Spleen (tissue), 11 donors: Measurements from ENCODE around the gene ATM. TPM values are rescaled to one million over a fixed set of nuclear protein-coding genes. Genes with fewer than 3 reads are reported as not detected.

Experiments used
- DNase-seq: peaks from one replicate; pipeline ENCODE4 v3.0.0-alpha.2; 2020
- H3K27ac ChIP-seq, 8 donors: fragments of 200-600 bp; sonication (generic) in 7 of 8; 1 replicate in 4 of 8; 2 replicates in 4 of 8; pipeline versions ENCODE4 v1.5.0 to v1.8.0; 2016 to 2021; ENCODE audit warnings: inconsistent platforms in 4 of 8, mild to moderate bottlenecking in 4 of 8, moderate library complexity in 1 of 8
- H3K27me3 ChIP-seq, 7 donors: fragments of 200-600 bp; sonication (generic) in 6 of 7; replicated peaks in 1 of 7; 1 replicate in 4 of 7; 2 replicates in 3 of 7; pipeline versions ENCODE4 v1.5.0 to v1.8.0; 2016 to 2021; ENCODE audit warnings: inconsistent platforms in 3 of 7, mild to moderate bottlenecking in 1 of 7
- H3K36me3 ChIP-seq, 6 donors: fragments of 200-600 bp; sonication (generic) in 5 of 6; 1 replicate in 4 of 6; 2 replicates in 2 of 6; pipeline versions ENCODE4 v1.5.0 to v1.8.0; 2016 to 2021; ENCODE audit warnings: inconsistent platforms in 2 of 6
- H3K4me1 ChIP-seq, 6 donors: fragments of 200-600 bp; sonication (generic) in 5 of 6; 1 replicate in 3 of 6; 2 replicates in 3 of 6; pipeline versions ENCODE4 v1.5.0 to v1.8.0; 2016 to 2021; ENCODE audit warnings: inconsistent platforms in 3 of 6
- H3K4me3 ChIP-seq, 8 donors: fragments of 200-600 bp; sonication (generic) in 7 of 8; 1 replicate in 4 of 8; 2 replicates in 4 of 8; pipeline versions ENCODE4 v1.5.0 to v1.8.0; 2016 to 2021; ENCODE audit warnings: inconsistent platforms in 4 of 8, mild to moderate bottlenecking in 4 of 8, moderate library complexity in 2 of 8
- H3K9me3 ChIP-seq, 8 donors: fragments of 200-600 bp; sonication (generic) in 7 of 8; 1 replicate in 4 of 8; 2 replicates in 4 of 8; pipeline versions ENCODE4 v1.5.0 to v1.8.0; 2016 to 2021; ENCODE audit warnings: inconsistent platforms in 4 of 8
- POLR2A ChIP-seq, 3 donors: fragments of 450-650 bp; IDR thresholded peaks; one replicate each; pipeline ENCODE4 v1.5.1; 2017; ENCODE audit warnings: antibody characterized with exemption in 3 of 3, mild to moderate bottlenecking in 1 of 3
- POLR2AphosphoS5 ChIP-seq, 3 donors: sonication (generic); formaldehyde crosslinking; IDR thresholded peaks; one replicate each; pipeline ENCODE4 v1.5.1; 2017; ENCODE audit warnings: antibody characterized with exemption in 3 of 3
- WGBS, 5 donors: extraction: QIAGEN DNeasy Blood & Tissue Kit in 3 of 5; methylation state at CpG; one replicate each; pipeline versions ENCODE4 v1.1.5 to v1.1.7; 2013 to 2018; 5-methylcytosine and 5-hydroxymethylcytosine counted together
- intact Hi-C: fragments of 100-400 bp; cut with DNase I; formaldehyde crosslinking; loops from one replicate; pipeline ENCODE4 v1.15.0; 2023; ENCODE audit warnings: low total_unique reads
- polyA plus RNA-seq, 3 donors: library from polyadenylated mRNA; stranded (reverse); fragments of 200-250 nt; gene quantifications; one replicate each; pipeline ENCODE4 v1.2.1, GENCODE V29; 2013
- total RNA-seq, 7 donors: library from RNA; depleted of rRNA in 3 of 7; stranded (reverse); fragments of >200 nt in 3 of 7; fragmentation: NEBNext Ultra II Directional in 4 of 7; extraction: Animal tissue kit (Norgen Biotek cat#: 25700) in 4 of 7; gene quantifications; one replicate each; pipeline versions ENCODE4 v1.1.0 to v1.2.1, GENCODE V29; 2016 to 2021
- TF ChIP-seq, protein P1 (sequence below), 11 experiments: fragments of 200-600 bp in 7 of 11; fragments of 450-650 bp in 4 of 11; sonication (generic) in 4 of 11; IDR thresholded peaks in 8 of 11; conservative IDR thresholded peaks in 3 of 11; 1 replicate in 7 of 11; 2 replicates in 4 of 11; pipeline versions ENCODE4 v1.4.0 to v1.8.0; 2016 to 2021; ENCODE audit warnings: antibody characterized with exemption in 11 of 11, inconsistent platforms in 4 of 11, mild to moderate bottlenecking in 1 of 11
- donor health status: healthy with polysubstance abuse.
- donor health status: DM: no; HTN: no; CAD: no; lungs with moderate emphysema.
- donor health status: DM: no; HTN: no; CAD: no.
- donor health status: Bipolar disorder and iron deficiency.
- donor health status: healthy.
- donor health status: DM: no; HTN: no; CAD: no.
- donor health status: DM: yes; HTN: yes; CAD: no.

The ATM gene
- total and polyA plus RNA-seq, 10 donors = 33.1 to 408 (median 228) TPM

DNA sequence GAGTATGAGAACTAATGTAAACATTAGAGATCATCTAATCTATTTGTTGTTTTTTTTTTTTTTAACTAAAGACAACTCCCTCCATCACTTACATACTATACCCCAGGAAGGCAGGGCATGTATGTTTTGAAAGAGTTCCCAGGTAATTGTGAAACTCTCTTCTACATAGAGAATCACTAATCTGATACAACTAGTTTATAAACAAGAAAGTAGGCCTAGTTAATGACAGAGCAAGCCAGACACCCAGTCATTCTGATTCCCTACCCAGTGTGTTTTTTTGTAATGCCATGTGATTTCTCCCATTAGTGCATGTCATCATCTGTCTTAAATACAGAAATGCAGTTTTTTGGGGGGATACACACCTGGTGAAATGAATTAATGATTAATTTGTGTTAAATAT is 123.6 kb downstream of the ATM start:
- Histone ChIP-seq H3K9me3 (no peaks in the 10 kb centered on the region), H3K27ac (no peak overlapping the region), H3K36me3 (peaks cover 0 to 90% (median 50%) of the 10 kb centered on the region in 6 donors), H3K4me1 (no peaks in the 10 kb centered on the region), H3K27me3 (no peaks in the 10 kb centered on the region), H3K4me3 (no peak overlapping the region)
- intact Hi-C loops = no loop called here
- DNase-seq = no peak
- TF ChIP-seq POLR2A (IDR thresholded peaks at IDR 0.05) = no peak
- TF ChIP-seq POLR2AphosphoS5 (IDR thresholded peaks at IDR 0.05) = no peak
- TF ChIP-seq, protein P1, sequence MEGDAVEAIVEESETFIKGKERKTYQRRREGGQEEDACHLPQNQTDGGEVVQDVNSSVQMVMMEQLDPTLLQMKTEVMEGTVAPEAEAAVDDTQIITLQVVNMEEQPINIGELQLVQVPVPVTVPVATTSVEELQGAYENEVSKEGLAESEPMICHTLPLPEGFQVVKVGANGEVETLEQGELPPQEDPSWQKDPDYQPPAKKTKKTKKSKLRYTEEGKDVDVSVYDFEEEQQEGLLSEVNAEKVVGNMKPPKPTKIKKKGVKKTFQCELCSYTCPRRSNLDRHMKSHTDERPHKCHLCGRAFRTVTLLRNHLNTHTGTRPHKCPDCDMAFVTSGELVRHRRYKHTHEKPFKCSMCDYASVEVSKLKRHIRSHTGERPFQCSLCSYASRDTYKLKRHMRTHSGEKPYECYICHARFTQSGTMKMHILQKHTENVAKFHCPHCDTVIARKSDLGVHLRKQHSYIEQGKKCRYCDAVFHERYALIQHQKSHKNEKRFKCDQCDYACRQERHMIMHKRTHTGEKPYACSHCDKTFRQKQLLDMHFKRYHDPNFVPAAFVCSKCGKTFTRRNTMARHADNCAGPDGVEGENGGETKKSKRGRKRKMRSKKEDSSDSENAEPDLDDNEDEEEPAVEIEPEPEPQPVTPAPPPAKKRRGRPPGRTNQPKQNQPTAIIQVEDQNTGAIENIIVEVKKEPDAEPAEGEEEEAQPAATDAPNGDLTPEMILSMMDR (IDR thresholded peaks at IDR 0.05 in 8 of 11, conservative IDR thresholded peaks at IDR 0.05 in 3 of 11) = no peak

DNA sequence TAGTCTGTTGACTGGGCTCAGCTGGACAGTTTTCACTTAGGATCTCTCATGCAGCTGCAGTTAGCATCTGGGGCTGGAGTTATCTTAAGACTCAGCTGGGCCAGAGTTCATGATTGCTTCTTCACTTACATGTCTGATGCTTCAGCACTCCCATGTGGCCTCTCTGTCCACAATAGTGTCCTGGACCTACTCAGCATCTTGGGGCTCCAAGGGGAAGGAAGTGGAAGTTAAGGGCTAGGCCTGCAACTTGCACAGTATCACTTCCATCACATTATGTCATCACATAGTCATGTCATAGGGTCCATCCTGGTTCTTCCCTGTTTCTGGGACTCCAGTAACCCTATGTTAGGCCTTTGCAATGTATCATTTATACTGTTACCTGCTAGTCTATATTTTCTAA is 128.6 kb downstream of the ATM start:
- Histone ChIP-seq H3K4me1 (no peaks in the 10 kb centered on the region), H3K36me3 (peaks cover 0 to 100% (median 79%) of the 10 kb centered on the region in 6 donors), H3K27me3 (no peaks in the 10 kb centered on the region), H3K9me3 (no peaks in the 10 kb centered on the region), H3K4me3 (no peak overlapping the region), H3K27ac (no peak overlapping the region)
- intact Hi-C loops = no loop called here
- TF ChIP-seq POLR2A (IDR thresholded peaks at IDR 0.05) (no peak), POLR2AphosphoS5 (IDR thresholded peaks at IDR 0.05) (no peak)
- TF ChIP-seq, protein P1 (IDR thresholded peaks at IDR 0.05 in 8 of 11, conservative IDR thresholded peaks at IDR 0.05 in 3 of 11) = no peak
- DNase-seq = no peak

DNA sequence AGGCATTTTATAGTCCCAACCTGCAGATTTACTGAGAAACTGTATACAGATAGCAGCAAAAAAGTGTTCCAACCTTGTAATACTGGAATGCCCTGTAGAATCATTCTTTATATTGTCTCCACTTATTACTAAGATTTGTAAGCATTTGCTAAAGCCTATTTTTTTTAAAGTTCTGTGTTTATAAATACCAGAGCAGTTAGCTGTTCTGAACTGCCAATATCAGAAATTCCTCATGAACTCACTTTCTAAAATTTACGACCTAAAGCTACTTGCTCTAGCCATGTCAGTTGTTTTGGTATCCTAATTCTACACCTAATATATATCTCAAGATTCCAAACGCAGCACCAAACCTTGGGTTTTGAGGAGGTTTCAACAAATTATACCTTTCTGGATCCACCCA is 141.3 kb downstream of the ATM start:
- intact Hi-C loops = no loop called here
- no peak for DNase-seq
- Histone ChIP-seq H3K4me3 (no peak overlapping the region), H3K4me1 (no peaks in the 10 kb centered on the region), H3K27me3 (no peaks in the 10 kb centered on the region), H3K36me3 (peaks cover 0 to 63% (median 29%) of the 10 kb centered on the region in 6 donors), H3K9me3 (no peaks in the 10 kb centered on the region), H3K27ac (no peak overlapping the region)
- TF ChIP-seq, protein P1 (IDR thresholded peaks at IDR 0.05 in 8 of 11, conservative IDR thresholded peaks at IDR 0.05 in 3 of 11) = no peak
- TF ChIP-seq POLR2A (IDR thresholded peaks at IDR 0.05) = no peak
- no peak for TF ChIP-seq POLR2AphosphoS5 (IDR thresholded peaks at IDR 0.05)
- WGBS, 5 donors = 91 to 97% (median 94%) methylated on average over 2 of the region's 2 CpGs

DNA sequence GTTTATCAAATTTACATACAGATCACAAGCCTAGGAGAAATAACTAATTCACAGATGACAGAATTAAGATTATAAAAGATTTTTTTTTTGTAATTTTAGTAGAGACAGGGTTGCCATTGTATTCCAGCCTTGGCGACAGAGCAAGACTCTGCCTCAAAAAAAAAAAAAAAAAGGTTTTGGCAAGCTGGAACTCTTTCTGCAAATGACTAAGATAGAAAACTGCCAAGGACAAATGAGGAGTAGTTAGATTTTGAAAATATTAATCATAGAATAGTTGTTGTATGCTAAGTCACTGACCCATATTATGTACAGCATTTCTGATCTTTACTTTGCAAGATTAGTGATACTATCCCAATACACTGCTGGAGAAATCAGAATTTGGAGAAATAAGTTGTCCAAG is 145.3 kb downstream of the ATM start:
- Histone ChIP-seq H3K4me1 (no peaks in the 10 kb centered on the region), H3K27me3 (no peaks in the 10 kb centered on the region), H3K9me3 (peaks cover 0 to 10% (median 2%) of the 10 kb centered on the region in 8 donors), H3K4me3 (no peak overlapping the region), H3K36me3 (peaks cover 0 to 90% (median 32%) of the 10 kb centered on the region in 6 donors), H3K27ac (no peak overlapping the region)
- TF ChIP-seq POLR2AphosphoS5 (IDR thresholded peaks at IDR 0.05) = no peak
- no peak for TF ChIP-seq POLR2A (IDR thresholded peaks at IDR 0.05)
- TF ChIP-seq, protein P1 (IDR thresholded peaks at IDR 0.05 in 8 of 11, conservative IDR thresholded peaks at IDR 0.05 in 3 of 11) = no peak
- intact Hi-C loops = no loop called here
- WGBS, 5 donors = 90 to 97% (median 95%) methylated on average over 1 of the region's 1 CpG
- no peak for DNase-seq
